Subcutaneous abdominal adipose tissue (tissue), 5 donors: ENCODE results near the gene INSM1.

ENCODE experiments used
- H3K27ac ChIP-seq: one replicate; pipeline ENCODE4 v1.7.0; 2013; ENCODE audit warnings: low read depth, mild to moderate bottlenecking, inconsistent platforms, low read length, moderate library complexity
- H3K27me3 ChIP-seq, 5 donors: one replicate each; pipeline ENCODE4 v1.7.0; 2013; ENCODE audit warnings: low read length in 5 of 5, inconsistent platforms in 1 of 5; ENCODE audit not compliant: control insufficient read depth in 5 of 5, insufficient read depth in 4 of 5
- H3K36me3 ChIP-seq, 5 donors: one replicate each; pipeline ENCODE4 v1.7.0; 2013; ENCODE audit warnings: low read length in 5 of 5; ENCODE audit not compliant: control insufficient read depth in 5 of 5, insufficient read depth in 5 of 5
- H3K4me1 ChIP-seq, 5 donors: one replicate each; pipeline ENCODE4 v1.7.0; 2013; ENCODE audit warnings: low read length in 5 of 5, mild to moderate bottlenecking in 3 of 5, moderate library complexity in 1 of 5; ENCODE audit not compliant: control insufficient read depth in 5 of 5, insufficient read depth in 5 of 5
- H3K4me3 ChIP-seq, 5 donors: one replicate each; pipeline ENCODE4 v1.7.0; 2013; ENCODE audit warnings: low read length in 5 of 5, low read depth in 1 of 5
- H3K9ac ChIP-seq, 5 donors: one replicate each; pipeline ENCODE4 v1.7.0; 2013; ENCODE audit warnings: low read length in 5 of 5, mild to moderate bottlenecking in 4 of 5, moderate library complexity in 3 of 5
- H3K9me3 ChIP-seq, 5 donors: one replicate each; pipeline ENCODE4 v1.7.0; 2013; ENCODE audit warnings: low read length in 5 of 5; ENCODE audit not compliant: control insufficient read depth in 5 of 5
- donor health status: healthy.
- donor health status: healthy.
- donor health status: healthy.
- donor health status: healthy.
- donor health status: healthy.

The INSM1 gene

GRCh38 chr20:20367575-20368417 lies at the start of gene INSM1:
Gene INSM1, plus strand, starts transcription at chr20:20368104. Its CDS starts 164 bp downstream, at chr20:20368268.
- H3K9ac ChIP-seq: no peak within 1 kb of the TSS
- peaks cover 45 to 74% (median 65%) of the 10 kb centered on the region in 5 donors for H3K27me3 ChIP-seq
- H3K27ac ChIP-seq: no peak within 1 kb of the TSS
- H3K9me3 ChIP-seq: no peaks in the 10 kb centered on the region
- H3K4me3 ChIP-seq: peak within 1 kb of the TSS in 4 of 5 donors; percentile 27 to 61 (median 48)
- no peaks in the 10 kb centered on the region for H3K36me3 ChIP-seq
- H3K4me1 ChIP-seq: peaks cover 0 to 43% (median 29%) of the 10 kb centered on the region in 5 donors

GRCh38 chr20:20318365-20319161 lies 49.3 kb upstream of the INSM1 start:
- no peaks in the 10 kb centered on the region for H3K36me3 ChIP-seq
- H3K4me3 ChIP-seq: peak overlapping the region in 1 of 5 donors; percentile 35
- H3K9me3 ChIP-seq: peaks cover 0 to 12% (median 8%) of the 10 kb centered on the region in 5 donors
- no peak overlapping the region for H3K9ac ChIP-seq
- no peaks in the 10 kb centered on the region for H3K27me3 ChIP-seq
- peaks cover 7 to 22% (median 21%) of the 10 kb centered on the region in 5 donors for H3K4me1 ChIP-seq
- no peak overlapping the region for H3K27ac ChIP-seq

GRCh38 chr20:20321134-20321533 lies 46.8 kb upstream of the INSM1 start:
- no peak overlapping the region for H3K4me3 ChIP-seq
- no peak overlapping the region for H3K9ac ChIP-seq
- peaks cover 0 to 12% (median 8%) of the 10 kb centered on the region in 5 donors for H3K9me3 ChIP-seq
- H3K27ac ChIP-seq: no peak overlapping the region
- peaks cover 7 to 22% (median 21%) of the 10 kb centered on the region in 5 donors for H3K4me1 ChIP-seq
- no peaks in the 10 kb centered on the region for H3K27me3 ChIP-seq
- no peaks in the 10 kb centered on the region for H3K36me3 ChIP-seq

- Histone ChIP-seq H3K9me3 (peaks cover 0 to 12% (median 8%) of the 10 kb centered on the region in 5 donors), H3K27ac (no peak overlapping the region), H3K4me3 (no peak overlapping the region), H3K27me3 (no peaks in the 10 kb centered on the region), H3K9ac (no peak overlapping the region), H3K36me3 (no peaks in the 10 kb centered on the region), H3K4me1 (peaks cover 7 to 22% (median 21%) of the 10 kb centered on the region in 5 donors)
These were observed 46.0 kb upstream of the INSM1 start for GRCh38 chr20:20321917-20322316.

- H3K4me3 ChIP-seq: no peak overlapping the region
- no peak overlapping the region for H3K9ac ChIP-seq
- H3K9me3 ChIP-seq: peaks cover 0 to 12% (median 8%) of the 10 kb centered on the region in 5 donors
- H3K27ac ChIP-seq: no peak overlapping the region
- no peaks in the 10 kb centered on the region for H3K36me3 ChIP-seq
- H3K27me3 ChIP-seq: no peaks in the 10 kb centered on the region
- H3K4me1 ChIP-seq: peaks cover 2 to 13% (median 11%) of the 10 kb centered on the region in 5 donors
These were observed 45.0 kb upstream of the INSM1 start for GRCh38 chr20:20322912-20323311.

- Histone ChIP-seq H3K9ac (no peak overlapping the region), H3K27ac (no peak overlapping the region), H3K36me3 (no peaks in the 10 kb centered on the region), H3K27me3 (peaks cover 0 to 5% (median 2%) of the 10 kb centered on the region in 5 donors), H3K4me3 (no peak overlapping the region), H3K9me3 (no peaks in the 10 kb centered on the region), H3K4me1 (no peaks in the 10 kb centered on the region)
These were observed 40.2 kb upstream of the INSM1 start for GRCh38 chr20:20327746-20328145.

GRCh38 chr20:20329564-20329963 lies 38.3 kb upstream of the INSM1 start:
- Histone ChIP-seq H3K9ac (no peak overlapping the region), H3K9me3 (no peaks in the 10 kb centered on the region), H3K4me3 (no peak overlapping the region), H3K27ac (no peak overlapping the region), H3K36me3 (no peaks in the 10 kb centered on the region), H3K4me1 (no peaks in the 10 kb centered on the region), H3K27me3 (peaks cover 0 to 5% (median 2%) of the 10 kb centered on the region in 5 donors)

GRCh38 chr20:20331156-20331555 lies 36.7 kb upstream of the INSM1 start:
- H3K4me1 ChIP-seq: no peaks in the 10 kb centered on the region
- H3K27me3 ChIP-seq: peaks cover 0 to 5% (median 3%) of the 10 kb centered on the region in 5 donors
- H3K9me3 ChIP-seq: no peaks in the 10 kb centered on the region
- H3K9ac ChIP-seq: no peak overlapping the region
- H3K27ac ChIP-seq: no peak overlapping the region
- H3K36me3 ChIP-seq: no peaks in the 10 kb centered on the region
- H3K4me3 ChIP-seq: no peak overlapping the region

GRCh38 chr20:20331817-20332216 lies 36.1 kb upstream of the INSM1 start:
- Histone ChIP-seq H3K36me3 (no peaks in the 10 kb centered on the region), H3K4me3 (no peak overlapping the region), H3K9me3 (no peaks in the 10 kb centered on the region), H3K9ac (no peak overlapping the region), H3K27ac (no peak overlapping the region), H3K4me1 (no peaks in the 10 kb centered on the region), H3K27me3 (peaks cover 0 to 5% (median 3%) of the 10 kb centered on the region in 5 donors)

GRCh38 chr20:20333866-20334265 lies 34.0 kb upstream of the INSM1 start:
- Histone ChIP-seq H3K36me3 (no peaks in the 10 kb centered on the region), H3K9me3 (no peaks in the 10 kb centered on the region), H3K9ac (no peak overlapping the region), H3K27me3 (peaks cover 0 to 5% (median 3%) of the 10 kb centered on the region in 5 donors), H3K4me3 (no peak overlapping the region), H3K4me1 (no peaks in the 10 kb centered on the region), H3K27ac (no peak overlapping the region)
